ENCODE results near the gene CLCN6. TPM values are rescaled to one million over a fixed set of nuclear protein-coding genes. Genes with fewer than 3 reads are reported as not detected.

CLCN6 gene
- total and polyA plus RNA-seq, 2 of the 13 experiments (the other 11 are each of a cell fraction or from before 2014, with no cell fraction given) = 14.9 to 19.3 TPM

Small RNA genes lying within 50 kb of the gene (small RNA-seq; reads per million reads assigned to genes)
- gene RF02156 (ENCODE audit: insufficient read depth in 2 of 3, insufficient read length in 3 of 3, low read depth in 2 of 3, low replicate concordance in 1 of 3) (0 reads per million in 3 experiments), gene RF02157 (ENCODE audit: insufficient read depth in 2 of 3, insufficient read length in 3 of 3, low read depth in 2 of 3, low replicate concordance in 1 of 3) (0 reads per million in 3 experiments), gene RF02158 (ENCODE audit: insufficient read depth in 2 of 3, insufficient read length in 3 of 3, low read depth in 2 of 3, low replicate concordance in 1 of 3) (0 reads per million in 3 experiments)

Other genes with a start within 250 kb of the CLCN6 start
- gene FBXO2, start 151.8 kb upstream of the CLCN6 start, total RNA-seq (2016; rRNA removed; fragmentation: Illumina TruSeq; extraction: Trizol) = 112 and 118 TPM in 2 replicates
- gene FBXO2, start 151.8 kb upstream of the CLCN6 start, polyA plus RNA-seq (2011; rRNA removed) = 79.1 and 79.3 TPM in 2 replicates
- gene FBXO44, start 151.3 kb upstream of the CLCN6 start, total RNA-seq (2016; rRNA removed; fragmentation: Illumina TruSeq; extraction: Trizol) = 13.4 and 22.4 TPM in 2 replicates
- gene FBXO44, start 151.3 kb upstream of the CLCN6 start, polyA plus RNA-seq (2011; rRNA removed) = 27.9 and 31.2 TPM in 2 replicates
- 10.0 and 10.7 TPM in 2 replicates for gene FBXO6, start 142.0 kb upstream of the CLCN6 start, total RNA-seq (2016; rRNA removed; fragmentation: Illumina TruSeq; extraction: Trizol)
- 8.0 and 8.1 TPM in 2 replicates for gene FBXO6, start 142.0 kb upstream of the CLCN6 start, polyA plus RNA-seq (2011; rRNA removed)
- gene MAD2L2, start 125.0 kb upstream of the CLCN6 start, total RNA-seq (2016; rRNA removed; fragmentation: Illumina TruSeq; extraction: Trizol) = 37.6 and 53.8 TPM in 2 replicates
- 51.8 and 53.0 TPM in 2 replicates for gene MAD2L2, start 125.0 kb upstream of the CLCN6 start, polyA plus RNA-seq (2011; rRNA removed)
- gene DRAXIN, start 114.5 kb upstream of the CLCN6 start, total RNA-seq (2016; rRNA removed; fragmentation: Illumina TruSeq; extraction: Trizol) = 0.02 TPM in 1 of 2 replicates, not detected in the other
- gene DRAXIN, start 114.5 kb upstream of the CLCN6 start, polyA plus RNA-seq (2011; rRNA removed) = not detected in 2 replicates
- 15.7 and 32.0 TPM in 2 replicates for gene AGTRAP, start 70.1 kb upstream of the CLCN6 start, total RNA-seq (2016; rRNA removed; fragmentation: Illumina TruSeq; extraction: Trizol)
- 28.3 and 35.4 TPM in 2 replicates for gene AGTRAP, start 70.1 kb upstream of the CLCN6 start, polyA plus RNA-seq (2011; rRNA removed)
- gene C1orf167, start 44.0 kb upstream of the CLCN6 start, total RNA-seq (2016; rRNA removed; fragmentation: Illumina TruSeq; extraction: Trizol) = not detected in 2 replicates
- not detected in 2 replicates for gene C1orf167, start 44.0 kb upstream of the CLCN6 start, polyA plus RNA-seq (2011; rRNA removed)
- gene MTHFR, start 227 bp upstream of the CLCN6 start, total RNA-seq (2016; rRNA removed; fragmentation: Illumina TruSeq; extraction: Trizol) = 5.0 and 8.2 TPM in 2 replicates
- 3.8 and 6.8 TPM in 2 replicates for gene MTHFR, start 227 bp upstream of the CLCN6 start, polyA plus RNA-seq (2011; rRNA removed)
- gene NPPA, start 41.6 kb downstream of the CLCN6 start, total RNA-seq (2016; rRNA removed; fragmentation: Illumina TruSeq; extraction: Trizol) = not detected in 2 replicates
- not detected in 2 replicates for gene NPPA, start 41.6 kb downstream of the CLCN6 start, polyA plus RNA-seq (2011; rRNA removed)
- gene NPPB, start 52.8 kb downstream of the CLCN6 start, total RNA-seq (2016; rRNA removed; fragmentation: Illumina TruSeq; extraction: Trizol) = not detected in 2 replicates
- gene NPPB, start 52.8 kb downstream of the CLCN6 start, polyA plus RNA-seq (2011; rRNA removed) = 1.9 and 3.7 TPM in 2 replicates
- 47.7 and 76.0 TPM in 2 replicates for gene KIAA2013, start 120.2 kb downstream of the CLCN6 start, total RNA-seq (2016; rRNA removed; fragmentation: Illumina TruSeq; extraction: Trizol)
- gene KIAA2013, start 120.2 kb downstream of the CLCN6 start, polyA plus RNA-seq (2011; rRNA removed) = 141 and 163 TPM in 2 replicates
- 31.0 and 70.1 TPM in 2 replicates for gene PLOD1, start 128.5 kb downstream of the CLCN6 start, total RNA-seq (2016; rRNA removed; fragmentation: Illumina TruSeq; extraction: Trizol)
- gene PLOD1, start 128.5 kb downstream of the CLCN6 start, polyA plus RNA-seq (2011; rRNA removed) = 318 and 361 TPM in 2 replicates
- 60.9 and 76.3 TPM in 2 replicates for gene MFN2, start 174.3 kb downstream of the CLCN6 start, total RNA-seq (2016; rRNA removed; fragmentation: Illumina TruSeq; extraction: Trizol)
- 38.7 and 41.0 TPM in 2 replicates for gene MFN2, start 174.3 kb downstream of the CLCN6 start, polyA plus RNA-seq (2011; rRNA removed)
- gene MIIP, start 213.3 kb downstream of the CLCN6 start, total RNA-seq (2016; rRNA removed; fragmentation: Illumina TruSeq; extraction: Trizol) = 23.6 and 35.2 TPM in 2 replicates
- 23.0 and 31.1 TPM in 2 replicates for gene MIIP, start 213.3 kb downstream of the CLCN6 start, polyA plus RNA-seq (2011; rRNA removed)

Data from HepG2 (cell line).